ENCODE results near the gene COPE.
"Not testable (repeated sequence)": the region's sequence is repeated elsewhere in the genome, so short reads cannot be mapped to it uniquely, and the experiment has no call there.

COPE gene

GRCh38 chr19:18919086-18919899 is at the start of gene COPE, which contains the start of gene DDX49:
Gene COPE, minus strand, starts transcription at chr19:18919387. Its CDS starts 39 bp downstream, at chr19:18919348.
Gene DDX49, plus strand, starts transcription at chr19:18919715. Its CDS starts 27 bp downstream, at chr19:18919742.
- peak; percentile 96 for DNase-seq (ENCODE audit: low read depth)

GRCh38 chr19:18967358-18968146 is 48.4 kb upstream of the COPE start:
- no peak for DNase-seq (ENCODE audit: low read depth)

GRCh38 chr19:18966307-18966706 is 47.1 kb upstream of the COPE start:
- no peak for DNase-seq (ENCODE audit: low read depth)

- no peak for DNase-seq (ENCODE audit: low read depth)
Measured at GRCh38 chr19:18964121-18964520, 44.9 kb upstream of the COPE start.

GRCh38 chr19:18961767-18962620 is 42.8 kb upstream of the COPE start:
- DNase-seq (ENCODE audit: low read depth), result no peak

GRCh38 chr19:18960370-18960769 is 41.2 kb upstream of the COPE start:
- DNase-seq (ENCODE audit: low read depth), result no peak

- DNase-seq (ENCODE audit: low read depth), result no peak
Measured at GRCh38 chr19:18955042-18955441, 35.9 kb upstream of the COPE start.

GRCh38 chr19:18954094-18954493 is 34.9 kb upstream of the COPE start:
- DNase-seq (ENCODE audit: low read depth), result no peak

GRCh38 chr19:18952364-18953003 is 33.3 kb upstream of the COPE start:
- DNase-seq (ENCODE audit: low read depth), result not testable (repeated sequence)

- DNase-seq (ENCODE audit: low read depth), result no peak
Measured at GRCh38 chr19:18951721-18952281, 32.6 kb upstream of the COPE start.

GRCh38 chr19:18949858-18950257 is 30.7 kb upstream of the COPE start:
- no peak for DNase-seq (ENCODE audit: low read depth)

- no peak for DNase-seq (ENCODE audit: low read depth)
Measured at GRCh38 chr19:18948976-18949356, 29.8 kb upstream of the COPE start.

GRCh38 chr19:18948075-18948975 is 29.1 kb upstream of the COPE start:
- no peak for DNase-seq (ENCODE audit: low read depth)

GRCh38 chr19:18946918-18947317 is 27.7 kb upstream of the COPE start:
- DNase-seq (ENCODE audit: low read depth), result no peak

GRCh38 chr19:18946335-18946734 is 27.1 kb upstream of the COPE start:
- DNase-seq (ENCODE audit: low read depth), result no peak

- no peak for DNase-seq (ENCODE audit: low read depth)
Measured at GRCh38 chr19:18945297-18945696, 26.1 kb upstream of the COPE start.

GRCh38 chr19:18943465-18943864 is 24.3 kb upstream of the COPE start:
- DNase-seq (ENCODE audit: low read depth), result no peak

- DNase-seq (ENCODE audit: low read depth), result no peak
Measured at GRCh38 chr19:18942692-18943091, 23.5 kb upstream of the COPE start.

GRCh38 chr19:18941628-18942354 is 22.6 kb upstream of the COPE start:
- no peak for DNase-seq (ENCODE audit: low read depth)

Data from stimulated activated CD8-positive, alpha-beta memory T cell treated with anti-CD3 and anti-CD28 coated beads, Interleukin-15, amount 100 ng/mL, for 24 hours (primary cell).